CD14-positive monocyte (primary cell): ENCODE measurements around the gene NLRX1. TPM values are rescaled to one million over a fixed set of nuclear protein-coding genes. Genes with fewer than 3 reads are reported as not detected.
A peak's percentile ranks its signal among the peaks of the same experiment; 100 is the strongest.
"Not testable (repeated sequence)": the region's sequence is repeated elsewhere in the genome, so short reads cannot be mapped to it uniquely, and the experiment has no call there.

ENCODE experiments used
- DNase-seq, 3 donors: peaks; one replicate each; pipeline ENCODE4 v3.0.0-alpha.2; 2011 to 2022
- H2AFZ ChIP-seq: 2 replicates; pipeline ENCODE4 v1.6.0; 2012; ENCODE audit warnings: mild to moderate bottlenecking, low read depth, low read length, inconsistent platforms; ENCODE audit not compliant: insufficient read depth, poor library complexity, severe bottlenecking
- H3K27ac ChIP-seq, 2 donors: 1 replicate in 1 of 2; 2 replicates in 1 of 2; pipeline ENCODE4 v1.5.1; 2012 to 2013; ENCODE audit warnings: low read length in 2 of 2, control low read depth in 1 of 2, inconsistent platforms in 1 of 2, low read depth in 1 of 2, mild to moderate bottlenecking in 1 of 2
- H3K27me3 ChIP-seq, 2 donors: one replicate each; pipeline versions ENCODE4 v1.6.0 to v1.6.1; 2011 to 2013; ENCODE audit warnings: low read length in 2 of 2; ENCODE audit not compliant: control insufficient read depth in 2 of 2, insufficient read depth in 2 of 2
- H3K36me3 ChIP-seq, 2 donors: replicated peaks in 1 of 2; 1 replicate in 1 of 2; 2 replicates in 1 of 2; pipeline versions ENCODE4 v1.5.1 to v1.6.1; 2012 to 2013; ENCODE audit warnings: low read length in 2 of 2, control low read depth in 1 of 2, inconsistent platforms in 1 of 2, mild to moderate bottlenecking in 1 of 2; ENCODE audit not compliant: insufficient read depth in 2 of 2, control insufficient read depth in 1 of 2
- H3K4me1 ChIP-seq, 2 donors: 1 replicate in 1 of 2; 2 replicates in 1 of 2; pipeline versions ENCODE4 v1.5.1 to v1.6.1; 2012 to 2013; ENCODE audit warnings: low read length in 2 of 2, control low read depth in 1 of 2, inconsistent platforms in 1 of 2, mild to moderate bottlenecking in 1 of 2, moderate library complexity in 1 of 2; ENCODE audit not compliant: insufficient read depth in 2 of 2, control insufficient read depth in 1 of 2
- H3K4me2 ChIP-seq: replicated peaks from 2 replicates; pipeline ENCODE3; 2012; ENCODE audit warnings: low read length, moderate library complexity, mild to moderate bottlenecking; ENCODE audit not compliant: poor library complexity, severe bottlenecking; ENCODE audit errors: extremely low read depth
- H3K4me3 ChIP-seq, 3 experiments: fragments of 200-600 bp in 1 of 3; sonication (generic) in 1 of 3; replicated peaks in 1 of 3; 1 replicate in 2 of 3; 2 replicates in 1 of 3; pipeline ENCODE4 v1.5.1; 2011 to 2013; ENCODE audit warnings: low read length in 3 of 3, mild to moderate bottlenecking in 3 of 3, control low read depth in 2 of 3, low read depth in 2 of 3, inconsistent platforms in 1 of 3, moderate library complexity in 1 of 3
- H3K79me2 ChIP-seq: 2 replicates; pipeline ENCODE4 v1.6.0; 2012; ENCODE audit warnings: mild to moderate bottlenecking, control low read depth, inconsistent platforms, low read length, moderate library complexity; ENCODE audit not compliant: insufficient read depth
- H3K9ac ChIP-seq: 2 replicates; pipeline ENCODE4 v1.6.0; 2017; ENCODE audit warnings: low read length, mild to moderate bottlenecking; ENCODE audit not compliant: insufficient read depth, poor library complexity, severe bottlenecking
- H3K9me3 ChIP-seq, 2 donors: replicated peaks in 1 of 2; 1 replicate in 1 of 2; 2 replicates in 1 of 2; pipeline versions ENCODE4 v1.5.1 to v1.6.1; 2012 to 2013; ENCODE audit warnings: low read length in 2 of 2, control low read depth in 1 of 2; ENCODE audit not compliant: control insufficient read depth in 1 of 2, insufficient read depth in 1 of 2
- H4K20me1 ChIP-seq: 2 replicates; pipeline ENCODE4 v1.6.0; 2012; ENCODE audit warnings: mild to moderate bottlenecking, low read length, control low read depth, moderate library complexity; ENCODE audit not compliant: insufficient read depth
- H3K27ac Mint-ChIP-seq, 7 donors: one replicate each; pipeline ENCODE4 v1.8.0; 2020; ENCODE audit warnings: mild to moderate bottlenecking in 7 of 7, mixed read lengths in 7 of 7, moderate library complexity in 6 of 7, inconsistent platforms in 2 of 7
- H3K27me3 Mint-ChIP-seq, 3 donors: one replicate each; pipeline ENCODE4 v1.8.0; 2021 to 2022; ENCODE audit warnings: low read depth in 3 of 3, mild to moderate bottlenecking in 3 of 3, mixed read lengths in 3 of 3, moderate library complexity in 3 of 3, inconsistent platforms in 1 of 3
- H3K36me3 Mint-ChIP-seq, 2 donors: one replicate each; pipeline ENCODE4 v1.8.0; 2020; ENCODE audit warnings: mixed read lengths in 2 of 2, inconsistent platforms in 1 of 2, mild to moderate bottlenecking in 1 of 2
- H3K4me1 Mint-ChIP-seq: one replicate; pipeline ENCODE4 v1.8.0; 2020; ENCODE audit warnings: mild to moderate bottlenecking, mixed read lengths
- H3K4me3 Mint-ChIP-seq, 2 donors: one replicate each; pipeline ENCODE4 v1.8.0; 2020; ENCODE audit warnings: mild to moderate bottlenecking in 2 of 2, mixed read lengths in 2 of 2, moderate library complexity in 1 of 2
- H3K9me3 Mint-ChIP-seq, 7 donors: one replicate each; pipeline ENCODE4 v1.8.0; 2020 to 2022; ENCODE audit warnings: mixed read lengths in 7 of 7, mild to moderate bottlenecking in 6 of 7, moderate library complexity in 6 of 7, inconsistent platforms in 2 of 7
- WGBS: methylation state at CpG from one replicate; pipeline ENCODE4 v1.1.5; 2013; ENCODE audit warnings: missing lambda C conversion rate; ENCODE audit not compliant: insufficient coverage; 5-methylcytosine and 5-hydroxymethylcytosine counted together
- intact Hi-C, 2 donors: fragments of 100-400 bp; cut with micrococcal nuclease; formaldehyde crosslinking; loops; one replicate each; pipeline versions ENCODE4 v1.15.0 to v1.15.1; 2023
- polyA plus RNA-seq, 3 donors: library from polyadenylated mRNA; depleted of rRNA in 1 of 3; unstranded in 2 of 3; stranded (reverse) in 1 of 3; fragments of 300-500 nt in 2 of 3; fragments of >200 nt in 1 of 3; fragmentation: Illumina TruSeq in 2 of 3; gene quantifications; 1 replicate in 2 of 3; 2 replicates in 1 of 3; pipeline ENCODE4 v1.2.3, GENCODE V29; 2012 to 2021
- TF ChIP-seq, protein P1 (sequence below): fragments of 200-600 bp; IDR thresholded peaks from one replicate; pipeline ENCODE4 v1.8.0; 2022; ENCODE audit warnings: antibody characterized with exemption, mild to moderate bottlenecking

NLRX1 gene
- polyA plus RNA-seq, 3 donors = 13.7 to 15.5 (median 14.2) TPM

DNA sequence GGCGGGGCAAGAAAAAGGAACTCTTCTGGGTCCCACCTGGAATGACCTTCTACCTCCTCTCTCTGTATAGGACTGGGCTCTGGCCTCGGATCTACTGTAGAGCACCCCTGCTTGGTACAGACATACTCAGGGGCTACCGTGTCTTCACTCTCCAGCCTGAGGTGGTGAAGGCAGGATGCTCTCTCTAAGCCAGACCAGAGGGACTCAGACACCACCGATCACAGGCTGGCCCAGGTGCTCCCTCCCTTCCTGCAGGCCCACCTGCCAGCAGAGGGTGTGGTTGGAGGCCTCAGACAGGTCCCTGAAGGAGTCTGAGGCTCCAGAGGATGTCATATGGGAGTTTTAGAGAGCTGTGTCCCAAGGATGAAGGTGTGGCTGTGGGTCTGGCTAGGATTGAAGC is 20.9 kb downstream of the NLRX1 start:
- H2AFZ ChIP-seq = no peak overlapping the region
- H3K36me3 Mint-ChIP-seq = peaks cover 2 to 4% of the 10 kb centered on the region in 2 donors
- no peak overlapping the region for H3K4me2 ChIP-seq
- no peak overlapping the region for H3K27ac ChIP-seq
- peaks cover 4 to 7% (median 6%) of the 10 kb centered on the region in 3 donors for H3K27me3 Mint-ChIP-seq
- no peaks in the 10 kb centered on the region for H3K27me3 ChIP-seq
- H3K27ac Mint-ChIP-seq = peak overlapping the region in 1 of 7 donors; percentile 68
- H3K79me2 ChIP-seq = no peaks in the 10 kb centered on the region
- H3K4me3 ChIP-seq = no peak overlapping the region
- H3K4me3 Mint-ChIP-seq = no peak overlapping the region
- WGBS = 93% methylated on average over 3 of the region's 4 CpGs
- H3K4me1 ChIP-seq = peaks cover 25 to 31% of the 10 kb centered on the region in 2 donors
- DNase-seq = no peak
- no peaks in the 10 kb centered on the region for H4K20me1 ChIP-seq
- peaks cover 0 to 3% (median 0%) of the 10 kb centered on the region in 7 donors for H3K9me3 Mint-ChIP-seq
- TF ChIP-seq, protein P1, sequence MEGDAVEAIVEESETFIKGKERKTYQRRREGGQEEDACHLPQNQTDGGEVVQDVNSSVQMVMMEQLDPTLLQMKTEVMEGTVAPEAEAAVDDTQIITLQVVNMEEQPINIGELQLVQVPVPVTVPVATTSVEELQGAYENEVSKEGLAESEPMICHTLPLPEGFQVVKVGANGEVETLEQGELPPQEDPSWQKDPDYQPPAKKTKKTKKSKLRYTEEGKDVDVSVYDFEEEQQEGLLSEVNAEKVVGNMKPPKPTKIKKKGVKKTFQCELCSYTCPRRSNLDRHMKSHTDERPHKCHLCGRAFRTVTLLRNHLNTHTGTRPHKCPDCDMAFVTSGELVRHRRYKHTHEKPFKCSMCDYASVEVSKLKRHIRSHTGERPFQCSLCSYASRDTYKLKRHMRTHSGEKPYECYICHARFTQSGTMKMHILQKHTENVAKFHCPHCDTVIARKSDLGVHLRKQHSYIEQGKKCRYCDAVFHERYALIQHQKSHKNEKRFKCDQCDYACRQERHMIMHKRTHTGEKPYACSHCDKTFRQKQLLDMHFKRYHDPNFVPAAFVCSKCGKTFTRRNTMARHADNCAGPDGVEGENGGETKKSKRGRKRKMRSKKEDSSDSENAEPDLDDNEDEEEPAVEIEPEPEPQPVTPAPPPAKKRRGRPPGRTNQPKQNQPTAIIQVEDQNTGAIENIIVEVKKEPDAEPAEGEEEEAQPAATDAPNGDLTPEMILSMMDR = no peak
- H3K9me3 ChIP-seq = no peaks in the 10 kb centered on the region
- H3K9ac ChIP-seq = no peak overlapping the region
- intact Hi-C loops = no loop called here
- H3K36me3 ChIP-seq = no peaks in the 10 kb centered on the region
- peaks cover 37% of the 10 kb centered on the region for H3K4me1 Mint-ChIP-seq

DNA sequence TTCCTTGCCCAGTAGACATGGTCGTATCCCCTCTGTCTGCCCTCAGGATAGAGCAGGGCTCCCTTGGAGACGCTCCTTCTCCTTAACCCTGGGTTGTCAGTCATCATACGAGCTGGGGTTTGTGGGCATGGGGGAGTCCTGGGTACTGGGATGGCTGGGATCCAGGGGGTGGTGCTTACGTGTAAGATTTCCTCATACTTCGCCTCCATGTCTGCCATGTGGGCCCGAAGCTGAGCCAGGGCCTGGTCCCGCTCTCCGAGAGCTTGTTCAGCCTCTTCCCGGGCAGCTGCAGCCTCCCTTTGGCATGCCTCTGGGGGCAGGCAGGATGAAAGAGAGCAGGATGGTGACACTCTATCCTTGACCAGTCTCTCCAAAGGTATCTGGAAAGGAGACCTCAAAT is 22.0 kb downstream of the NLRX1 start:
- H2AFZ ChIP-seq = peak overlapping the region; percentile 8
- H3K9me3 ChIP-seq = no peaks in the 10 kb centered on the region
- no peaks in the 10 kb centered on the region for H3K79me2 ChIP-seq
- H3K27ac ChIP-seq = no peak overlapping the region
- no peak overlapping the region for H3K9ac ChIP-seq
- Mint-ChIP-seq H3K27ac (no peak overlapping the region), H3K9me3 (peaks cover 0 to 3% (median 0%) of the 10 kb centered on the region in 7 donors), H3K27me3 (peaks cover 4 to 14% (median 8%) of the 10 kb centered on the region in 3 donors), H3K4me3 (no peak overlapping the region), H3K36me3 (peaks cover 1 to 3% of the 10 kb centered on the region in 2 donors), H3K4me1 (peaks cover 48% of the 10 kb centered on the region)
- H4K20me1 ChIP-seq = no peaks in the 10 kb centered on the region
- TF ChIP-seq, protein P1 = no peak
- no peaks in the 10 kb centered on the region for H3K36me3 ChIP-seq
- WGBS = 85% methylated on average over 5 of the region's 9 CpGs
- intact Hi-C loops = loop anchor here (10.0 kb wide), 2 partner anchors 46 to 96 kb away; partner anchors contain the start of gene ABCG4 (in 2 of the 2)
- no peak for DNase-seq
- no peak overlapping the region for H3K4me2 ChIP-seq
- H3K4me3 ChIP-seq = no peak overlapping the region
- no peaks in the 10 kb centered on the region for H3K27me3 ChIP-seq
- H3K4me1 ChIP-seq = peaks cover 34 to 42% of the 10 kb centered on the region in 2 donors

GRCh38 chr11:119191265-119191664 is 22.7 kb downstream of the NLRX1 start:
- Mint-ChIP-seq H3K4me1 (peaks cover 55% of the 10 kb centered on the region), H3K27me3 (peaks cover 4 to 14% (median 8%) of the 10 kb centered on the region in 3 donors), H3K27ac (peak overlapping the region in 5 of 7 donors; percentile 63 to 96 (median 95))
- H3K79me2 ChIP-seq, H4K20me1 ChIP-seq, H3K4me3 ChIP-seq, DNase-seq, H3K9me3 ChIP-seq, H3K4me3 Mint-ChIP-seq, H3K9ac ChIP-seq, H3K36me3 ChIP-seq, H2AFZ ChIP-seq, H3K4me2 ChIP-seq, H3K36me3 Mint-ChIP-seq, H3K27me3 ChIP-seq, H3K9me3 Mint-ChIP-seq: not testable (repeated sequence)
- intact Hi-C loops = loop anchor here (10.0 kb wide), 2 partner anchors 46 to 96 kb away; partner anchors contain the start of gene ABCG4 (in 2 of the 2)
- peak overlapping the region; percentile 83 to 90 for H3K27ac ChIP-seq
- WGBS = no CpG with 5 or more reads among the region's 14 CpGs
- H3K4me1 ChIP-seq = peaks cover 39 to 49% of the 10 kb centered on the region in 2 donors
